RPMI8226 (cell line): ENCODE results near the gene COX6A2.
"Not testable (repeated sequence)": the region's sequence is repeated elsewhere in the genome, so short reads cannot be mapped to it uniquely, and the experiment has no call there.

Experiments used
- DNase-seq: peaks from one replicate; pipeline ENCODE4 v3.0.0-alpha.2; 2015

Gene COX6A2

DNA sequence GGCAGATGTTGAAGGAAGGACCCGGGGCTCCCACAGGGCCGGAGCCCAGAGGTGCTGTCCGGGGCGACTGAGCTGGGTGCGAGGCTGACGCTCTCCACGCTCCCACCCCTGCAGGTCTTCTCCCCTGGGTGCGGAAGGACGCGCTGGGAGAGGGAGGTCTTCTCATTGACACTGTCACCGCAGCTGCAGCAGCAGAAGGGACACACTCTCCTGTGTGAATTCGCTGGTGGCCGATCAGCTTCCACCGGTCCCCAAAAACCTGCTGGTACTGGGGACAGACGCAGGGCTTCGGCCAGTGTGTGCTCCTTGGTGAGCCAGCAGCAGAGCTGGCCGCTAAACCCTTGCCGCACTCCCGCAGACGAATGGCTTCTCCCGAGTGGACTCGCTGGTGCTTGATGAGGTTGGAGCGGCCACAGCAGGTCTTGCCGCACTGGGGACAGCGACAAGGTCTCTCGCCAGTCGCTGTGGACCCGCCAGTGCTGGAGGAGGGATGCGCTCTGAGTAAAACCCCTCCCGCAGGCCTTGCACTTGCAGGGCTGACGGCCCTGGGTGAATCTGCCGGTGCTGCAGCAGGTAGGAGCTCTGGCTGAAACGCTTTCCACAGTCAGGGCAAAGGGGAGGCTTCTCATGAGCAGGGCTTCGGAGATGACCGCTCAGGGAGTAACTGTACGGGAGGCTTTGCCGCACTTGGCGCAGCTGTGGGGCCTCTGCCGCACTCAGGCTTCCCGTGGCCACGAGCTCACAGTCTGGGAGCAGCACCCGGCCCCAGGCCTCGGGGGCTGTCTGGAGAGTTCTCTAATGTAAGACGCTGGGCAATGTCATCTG is 8.3 kb upstream of the COX6A2 start:
- no peak for DNase-seq

DNA sequence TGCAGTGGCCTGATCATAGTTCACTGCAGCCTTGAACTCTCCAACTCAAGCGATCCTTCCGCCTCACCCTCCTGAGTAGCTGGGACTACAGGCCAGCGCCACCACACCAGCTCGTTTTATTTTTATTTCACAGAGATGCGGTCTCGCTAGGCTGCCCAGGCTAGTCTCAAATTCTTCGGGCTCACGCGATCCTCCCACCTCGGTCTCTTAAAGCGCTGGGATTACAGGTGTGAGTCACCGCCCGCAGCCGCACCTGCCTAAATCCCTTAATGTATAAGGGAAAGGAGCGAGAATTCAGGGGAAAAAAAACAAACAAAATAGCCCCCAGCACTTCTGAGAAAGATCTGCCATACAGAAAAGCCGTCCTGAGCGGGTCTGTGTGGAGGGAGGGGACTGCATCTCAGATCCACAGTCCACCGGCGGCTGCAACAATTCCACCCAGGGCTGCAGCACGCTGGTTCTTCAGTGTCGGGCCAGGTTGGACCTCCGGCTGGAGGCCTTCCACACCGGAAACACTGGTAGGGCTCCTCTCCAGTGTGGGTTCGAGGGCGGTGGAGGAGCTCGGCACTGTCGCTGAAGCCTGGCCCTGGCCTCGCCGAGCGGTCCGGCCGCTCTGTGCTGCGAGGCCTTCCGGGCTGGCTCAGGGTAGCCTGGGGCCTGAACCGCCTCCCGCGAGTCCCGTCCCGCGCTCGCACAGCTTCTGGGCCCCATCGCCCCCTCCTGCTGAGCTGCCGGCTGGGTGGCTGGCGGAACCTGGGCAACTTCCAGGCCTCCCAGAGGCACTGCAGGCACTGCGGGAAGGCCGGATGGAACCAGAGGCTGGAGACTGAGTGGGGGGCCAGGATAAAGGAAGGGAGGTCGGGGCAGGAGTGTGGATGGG is 7.4 kb upstream of the COX6A2 start:
- no peak for DNase-seq

DNA sequence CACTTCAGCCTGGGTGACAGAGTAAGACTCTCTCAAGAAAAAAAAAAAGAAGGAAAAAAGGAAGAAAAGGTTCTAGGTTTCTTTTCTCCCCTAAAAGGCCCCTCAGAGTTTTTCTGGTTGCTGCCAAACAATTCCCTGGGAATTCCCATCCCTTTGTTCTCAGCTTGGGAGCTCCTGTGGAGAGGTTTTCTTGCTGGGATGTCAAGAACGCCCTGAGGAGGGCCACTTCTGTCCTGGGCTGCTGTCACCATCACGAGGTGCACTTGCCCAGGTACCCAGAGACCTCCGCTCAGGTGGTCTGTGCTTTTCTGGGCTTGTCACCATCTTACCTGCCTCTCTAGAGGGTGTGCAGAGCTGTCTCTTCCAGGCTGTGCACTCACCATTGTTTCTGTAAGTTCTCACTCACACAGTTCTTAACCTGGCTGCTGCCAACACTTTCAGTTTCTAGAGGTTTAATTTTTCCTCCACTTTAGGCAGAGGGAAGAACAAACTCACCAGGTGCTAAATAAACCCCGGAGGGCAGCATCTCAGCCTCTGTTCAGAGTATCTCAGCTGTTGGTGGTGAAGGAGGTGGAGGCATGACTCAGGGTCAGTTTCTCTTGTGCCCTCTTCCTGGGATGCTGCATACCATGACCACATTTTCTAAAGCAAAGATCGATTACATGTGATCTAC is 2.4 kb upstream of the COX6A2 start:
- peak; percentile 82 for DNase-seq

DNA sequence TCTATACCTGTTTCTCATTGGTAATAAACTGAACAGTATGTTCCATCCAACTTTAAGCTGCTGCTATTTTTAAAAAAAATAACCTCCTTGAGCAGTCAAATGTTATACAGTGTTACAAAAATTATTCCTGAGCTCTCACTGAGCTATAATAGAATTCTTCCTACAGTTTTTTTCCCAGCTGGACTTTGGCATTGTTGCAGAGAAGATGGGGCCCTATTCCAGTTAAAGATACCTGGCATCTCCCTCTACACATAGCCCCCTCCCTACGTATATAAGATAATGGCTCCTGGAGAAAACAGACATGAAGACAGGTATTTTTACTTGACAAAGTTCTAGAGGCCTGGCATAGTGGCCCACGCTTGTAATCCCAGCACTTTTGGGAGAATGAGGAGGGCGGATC is 1.6 kb upstream of the COX6A2 start:
- DNase-seq, result no peak

DNA sequence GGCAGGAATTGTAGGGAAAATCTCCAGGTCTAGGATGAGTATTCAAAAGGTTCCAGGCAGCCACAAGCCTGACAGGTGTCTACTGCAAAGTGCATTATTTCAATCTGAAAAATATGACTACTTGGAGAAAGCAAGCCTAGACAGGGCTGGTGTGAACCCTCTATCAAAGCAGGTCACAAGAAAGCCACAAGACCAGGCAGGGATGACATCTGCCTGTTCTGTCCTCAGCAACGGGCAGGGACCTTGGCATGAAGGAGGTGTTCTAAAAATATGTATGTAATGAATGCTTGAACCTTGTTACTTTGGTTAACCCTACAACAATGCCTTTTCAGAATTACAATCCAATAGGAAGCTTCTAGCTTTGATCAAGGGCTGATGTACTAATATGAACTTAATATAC is 1.2 kb upstream of the COX6A2 start:
- DNase-seq, result peak; percentile 53

DNA sequence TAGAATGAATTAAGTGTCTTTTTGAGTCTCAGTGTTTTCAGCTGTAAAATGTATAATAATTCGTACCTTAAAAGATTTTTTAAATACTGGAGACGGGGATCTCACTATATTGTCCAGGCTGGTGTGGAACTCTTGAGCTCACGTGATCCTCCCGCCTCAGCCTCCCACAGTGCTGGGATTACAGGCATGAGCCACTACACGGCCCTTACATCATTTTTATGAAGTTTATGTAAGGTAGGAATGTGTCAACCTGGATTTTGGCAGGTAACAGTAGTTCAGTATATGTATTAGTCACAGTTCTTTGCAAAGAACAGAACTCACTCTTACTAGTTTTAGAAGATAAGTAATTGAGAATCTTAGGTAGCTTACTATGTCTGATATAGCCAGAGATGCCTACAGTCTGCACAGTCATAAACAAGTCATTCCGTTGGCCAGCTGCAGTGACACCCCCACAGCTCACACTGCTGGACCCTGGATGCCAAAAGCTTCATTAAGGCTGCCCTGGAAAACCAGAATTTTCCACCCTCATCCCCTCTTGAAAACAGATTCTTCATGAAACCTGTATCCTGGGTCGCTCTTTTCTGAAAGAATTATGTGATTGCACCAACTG is 583 bp upstream of the COX6A2 start:
- DNase-seq, result no peak

DNA sequence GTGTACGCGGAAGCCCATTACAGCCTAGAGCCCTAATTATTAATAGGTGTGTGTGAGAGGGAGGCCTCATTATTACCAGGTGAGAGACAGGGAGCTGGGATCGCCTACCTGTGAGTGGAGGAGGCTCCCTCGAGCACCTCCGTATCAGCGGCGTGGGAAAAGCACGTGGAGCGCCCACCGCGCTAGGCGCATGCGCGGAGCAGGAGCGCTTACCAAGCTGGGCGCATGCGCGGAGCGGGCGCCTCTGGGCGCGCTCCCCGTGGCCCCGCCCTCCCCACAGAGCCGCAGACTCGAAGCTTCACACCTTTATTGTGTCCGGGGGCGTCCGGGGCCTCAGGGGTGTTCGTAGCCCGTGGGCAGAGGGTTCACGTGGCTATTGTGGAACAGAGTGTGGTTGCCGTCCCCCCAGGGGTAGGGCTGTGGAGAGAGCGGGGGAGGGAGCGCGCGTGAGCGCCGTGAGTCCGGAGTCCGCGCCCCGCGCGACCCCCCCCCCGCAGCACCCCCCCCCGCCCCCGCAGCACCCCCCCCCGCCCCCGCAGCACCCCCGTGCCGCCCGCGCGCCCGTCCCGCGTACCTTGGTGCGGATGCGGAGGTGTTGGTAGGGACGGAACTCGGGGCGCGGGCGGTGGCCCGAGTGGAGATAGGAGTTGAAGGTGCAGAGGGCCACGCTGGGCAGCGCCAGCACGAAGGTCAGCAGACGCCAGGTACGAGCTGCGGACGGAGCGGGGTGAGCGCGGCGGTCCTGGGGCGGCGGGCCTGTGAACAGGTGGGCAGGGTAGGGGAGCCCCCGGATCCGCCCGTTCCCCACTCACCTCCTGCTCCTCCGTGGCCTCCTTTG is 500 bp downstream of the COX6A2 start:
- no peak for DNase-seq

DNA sequence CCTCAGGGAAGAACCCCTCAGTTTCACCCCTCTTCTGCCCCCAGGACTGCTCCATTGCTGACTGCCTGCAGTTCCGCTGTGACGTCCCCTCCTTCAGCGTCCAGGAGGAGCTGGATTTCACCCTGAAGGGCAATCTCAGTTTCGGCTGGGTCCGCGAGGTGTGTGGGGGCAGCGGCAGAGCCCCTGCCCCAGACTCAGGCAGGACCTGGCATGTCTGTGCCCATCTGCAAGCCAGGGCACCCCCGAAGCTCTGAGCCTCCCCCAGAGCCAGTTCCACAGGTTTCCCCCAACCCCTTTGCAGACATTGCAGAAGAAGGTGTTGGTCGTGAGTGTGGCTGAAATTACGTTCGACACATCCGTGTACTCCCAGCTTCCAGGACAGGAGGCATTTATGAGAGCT is 4.4 kb downstream of the COX6A2 start:
- DNase-seq, result no peak

DNA sequence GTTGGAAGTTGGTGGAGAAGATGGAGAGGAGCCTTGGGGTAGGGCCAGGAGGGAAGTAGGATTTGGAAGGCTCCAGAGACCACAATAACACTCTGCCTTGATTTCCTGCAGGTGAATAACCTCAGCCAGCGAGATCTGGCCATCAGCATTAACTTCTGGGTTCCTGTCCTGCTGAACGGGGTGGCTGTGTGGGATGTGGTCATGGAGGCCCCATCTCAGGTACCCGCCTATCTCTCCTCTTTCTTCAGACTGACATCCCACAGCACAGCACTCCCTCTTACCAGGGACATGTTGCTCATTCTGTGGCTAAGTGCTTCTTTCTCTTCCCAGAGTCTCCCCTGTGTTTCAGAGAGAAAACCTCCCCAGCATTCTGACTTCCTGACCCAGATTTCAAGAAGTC is 4.9 kb downstream of the COX6A2 start:
- no peak for DNase-seq

DNA sequence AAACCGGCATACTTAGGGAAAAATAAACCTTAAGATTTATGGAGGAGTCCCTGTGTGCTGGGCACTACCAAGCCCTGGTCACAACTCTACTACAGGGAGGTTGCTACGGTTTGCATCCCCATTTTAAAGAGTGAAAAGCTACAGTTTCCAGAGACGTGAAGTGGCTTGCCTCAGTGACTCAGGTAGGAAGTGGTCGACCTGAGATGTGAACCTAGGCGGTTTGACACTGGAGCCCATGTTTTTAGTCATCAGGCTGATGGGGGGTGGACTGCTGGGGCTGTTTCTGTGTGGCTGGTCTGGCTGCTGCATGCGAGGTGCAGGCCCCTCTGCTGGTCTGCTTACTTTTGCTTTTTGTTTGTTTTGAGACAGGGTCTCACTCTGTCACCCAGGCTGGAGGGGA is 6.6 kb downstream of the COX6A2 start:
- no peak for DNase-seq

DNA sequence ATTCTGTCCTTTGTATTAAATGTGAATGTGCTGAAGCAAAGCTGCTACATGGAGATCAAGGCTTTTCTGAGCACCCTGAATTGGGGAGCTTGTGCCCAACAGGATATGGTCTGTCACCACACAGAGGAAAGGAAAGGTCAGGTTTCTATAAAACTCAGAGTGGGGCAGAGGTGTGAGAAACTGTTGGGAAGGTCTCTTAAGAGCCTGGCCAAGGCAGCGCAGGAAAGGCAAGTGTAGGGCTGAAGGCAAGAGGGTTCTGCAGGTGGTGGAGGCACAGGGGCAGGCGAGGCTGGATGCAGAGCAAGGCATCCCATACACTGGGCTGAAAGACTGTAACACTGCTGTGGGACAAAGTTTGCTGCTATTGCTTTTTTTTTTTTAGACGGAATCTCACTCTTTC is 8.1 kb downstream of the COX6A2 start:
- DNase-seq, result no peak

DNA sequence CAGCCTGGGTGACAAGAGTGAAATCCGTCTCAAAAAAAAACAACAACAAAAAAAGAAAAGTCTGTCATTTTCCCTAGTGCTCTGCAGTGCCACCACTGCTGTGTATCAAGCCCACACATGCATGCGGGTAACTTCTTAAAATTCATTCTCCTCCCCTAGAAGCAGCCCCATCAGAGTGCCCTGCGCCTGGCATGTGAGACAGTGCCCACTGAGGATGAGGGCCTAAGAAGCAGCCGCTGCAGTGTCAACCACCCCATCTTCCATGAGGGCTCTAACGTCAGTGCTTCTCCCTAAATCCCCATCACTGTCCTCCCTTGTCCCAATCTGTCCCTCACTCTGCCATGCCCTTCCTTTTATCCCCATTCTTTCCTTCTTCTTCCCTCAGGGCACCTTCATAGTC is 10.2 kb downstream of the COX6A2 start:
- no peak for DNase-seq

DNA sequence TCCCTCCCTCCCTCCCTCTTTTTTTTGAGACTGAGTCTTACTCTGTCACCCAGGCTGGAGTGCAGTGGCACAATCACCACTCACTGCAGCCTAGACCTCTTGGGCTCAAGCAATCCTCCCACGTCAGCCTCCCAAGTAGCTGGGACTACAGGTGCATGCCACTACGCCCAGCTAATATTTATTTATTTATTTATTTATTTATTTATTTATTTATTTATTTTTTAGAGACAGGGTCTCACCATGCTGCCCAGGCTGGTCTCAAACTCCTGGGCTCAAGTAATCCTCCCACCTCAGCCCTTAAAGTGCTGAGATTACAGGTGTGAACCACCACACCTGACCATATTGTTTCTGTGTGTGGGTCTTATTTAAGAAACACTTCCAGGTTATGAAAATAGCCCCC is 11.1 kb downstream of the COX6A2 start:
- DNase-seq, result not testable (repeated sequence)

DNA sequence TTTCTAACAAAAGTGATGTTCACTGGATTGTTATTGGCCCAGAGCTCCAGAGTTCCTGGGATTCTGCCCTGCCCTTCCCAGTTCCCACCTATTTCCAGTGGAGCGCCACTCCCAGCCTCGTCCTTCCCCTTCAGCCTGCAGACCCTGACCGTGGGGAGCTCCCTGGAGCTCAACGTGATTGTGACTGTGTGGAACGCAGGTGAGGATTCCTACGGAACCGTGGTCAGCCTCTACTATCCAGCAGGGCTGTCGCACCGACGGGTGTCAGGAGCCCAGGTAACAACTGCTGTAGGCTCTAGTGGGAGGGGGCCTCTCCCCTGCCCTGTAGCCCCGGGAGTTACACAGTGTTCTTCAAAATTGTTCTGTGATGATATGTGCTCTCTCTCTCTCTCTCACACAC is 11.8 kb downstream of the COX6A2 start:
- DNase-seq, result no peak

DNA sequence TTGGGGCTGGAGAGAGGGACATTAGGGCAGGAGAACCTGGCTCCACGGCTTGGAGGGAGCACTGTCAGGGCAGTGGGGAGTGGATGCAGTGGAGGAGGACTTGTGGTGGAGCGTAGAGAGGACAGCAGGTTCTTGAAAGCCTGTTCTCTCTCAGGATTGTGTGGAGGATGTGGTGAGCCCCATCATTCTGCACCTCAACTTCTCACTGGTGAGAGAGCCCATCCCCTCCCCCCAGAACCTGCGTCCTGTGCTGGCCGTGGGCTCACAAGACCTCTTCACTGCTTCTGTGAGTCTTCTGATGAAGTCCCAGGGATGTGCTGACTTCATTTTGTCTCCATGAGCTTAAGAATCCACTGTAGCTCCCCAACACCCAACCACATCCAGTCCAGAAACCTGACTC is 13.5 kb downstream of the COX6A2 start:
- no peak for DNase-seq

DNA sequence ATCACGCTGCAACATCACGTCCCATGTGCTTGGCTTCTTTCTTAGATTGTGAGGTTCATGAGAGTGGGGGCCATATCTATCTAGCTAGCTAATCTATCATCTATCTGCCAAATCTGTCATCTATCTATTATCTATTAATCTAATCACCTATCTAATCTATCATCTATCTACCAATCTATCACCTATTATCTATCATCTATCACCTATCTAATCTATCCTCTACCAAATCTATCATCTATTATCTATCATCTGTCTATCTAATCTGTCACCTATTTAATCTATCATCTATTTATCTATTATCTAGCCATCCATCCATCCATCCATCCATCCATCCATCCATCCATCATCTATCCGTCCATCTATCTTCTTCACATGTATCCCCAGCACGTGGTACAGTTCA is 14.2 kb downstream of the COX6A2 start:
- no peak for DNase-seq

DNA sequence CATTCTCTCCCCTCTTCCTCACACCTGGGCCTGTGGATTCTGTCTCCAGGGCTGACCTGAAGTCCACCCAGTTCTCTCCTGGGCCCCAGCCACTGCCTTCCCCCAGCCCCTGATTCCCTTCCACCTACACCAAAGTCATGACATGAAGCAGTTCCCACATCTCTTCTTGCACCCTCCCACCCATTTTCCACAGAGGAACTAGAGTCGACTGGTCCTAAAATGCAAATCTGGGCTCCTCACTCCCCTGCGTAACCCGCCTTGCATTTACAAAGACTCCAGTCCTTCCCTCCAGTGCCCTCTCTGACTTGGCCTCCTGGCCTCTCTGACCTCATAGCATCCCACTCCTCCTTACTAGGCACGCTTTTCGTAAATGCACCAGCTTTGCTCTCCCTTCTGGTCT is 14.8 kb downstream of the COX6A2 start:
- DNase-seq, result no peak

DNA sequence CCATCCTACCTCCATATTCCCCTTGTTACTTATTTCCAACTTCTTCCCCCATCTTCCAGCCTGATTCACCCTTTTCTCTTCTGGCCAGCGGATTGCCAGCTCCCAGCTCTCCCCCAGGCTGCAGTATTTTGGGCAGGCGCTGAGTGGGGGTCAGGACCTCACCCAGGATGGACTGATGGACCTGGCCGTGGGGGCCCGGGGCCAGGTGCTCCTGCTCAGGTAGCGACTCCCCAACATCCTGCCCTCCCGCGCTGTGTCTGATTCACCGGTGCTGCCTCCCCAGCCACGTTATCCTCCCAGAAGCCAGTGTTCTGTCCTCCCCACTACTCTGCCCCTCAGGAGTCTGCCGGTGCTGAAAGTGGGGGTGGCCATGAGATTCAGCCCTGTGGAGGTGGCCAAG is 15.4 kb downstream of the COX6A2 start:
- no peak for DNase-seq

DNA sequence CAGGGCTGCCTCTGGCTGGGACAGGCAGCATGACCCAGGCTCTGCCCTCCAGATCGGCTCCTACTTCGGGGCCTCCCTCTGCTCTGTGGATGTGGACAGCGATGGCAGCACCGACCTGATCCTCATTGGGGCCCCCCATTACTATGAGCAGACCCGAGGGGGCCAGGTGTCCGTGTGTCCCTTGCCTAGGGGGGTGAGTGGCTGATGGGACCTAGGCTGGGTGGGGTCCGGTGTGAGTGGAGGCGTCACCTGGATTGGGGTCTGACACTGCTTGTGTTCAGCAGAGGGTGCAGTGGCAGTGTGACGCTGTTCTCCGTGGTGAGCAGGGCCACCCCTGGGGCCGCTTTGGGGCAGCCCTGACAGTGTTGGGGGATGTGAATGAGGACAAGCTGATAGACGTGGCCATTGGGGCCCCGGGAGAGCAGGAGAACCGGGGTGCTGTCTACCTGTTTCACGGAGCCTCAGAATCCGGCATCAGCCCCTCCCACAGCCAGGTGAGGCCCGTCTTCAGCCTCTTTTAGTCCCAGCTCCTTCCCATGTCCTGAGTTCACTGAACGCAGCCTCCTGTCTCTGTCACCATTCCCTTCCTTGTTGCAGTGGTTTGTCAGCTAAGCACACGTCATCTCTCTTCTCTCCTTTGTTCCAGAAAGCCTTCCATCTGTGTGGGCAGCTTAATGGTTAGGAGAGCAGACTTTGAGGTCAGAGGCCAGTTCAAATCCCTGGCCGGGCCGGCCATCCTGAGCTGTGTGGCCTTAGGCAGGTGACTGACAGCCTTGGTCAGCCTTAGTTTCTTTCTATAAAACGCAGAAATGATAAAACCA is 16.9 kb downstream of the COX6A2 start:
- DNase-seq, result no peak

DNA sequence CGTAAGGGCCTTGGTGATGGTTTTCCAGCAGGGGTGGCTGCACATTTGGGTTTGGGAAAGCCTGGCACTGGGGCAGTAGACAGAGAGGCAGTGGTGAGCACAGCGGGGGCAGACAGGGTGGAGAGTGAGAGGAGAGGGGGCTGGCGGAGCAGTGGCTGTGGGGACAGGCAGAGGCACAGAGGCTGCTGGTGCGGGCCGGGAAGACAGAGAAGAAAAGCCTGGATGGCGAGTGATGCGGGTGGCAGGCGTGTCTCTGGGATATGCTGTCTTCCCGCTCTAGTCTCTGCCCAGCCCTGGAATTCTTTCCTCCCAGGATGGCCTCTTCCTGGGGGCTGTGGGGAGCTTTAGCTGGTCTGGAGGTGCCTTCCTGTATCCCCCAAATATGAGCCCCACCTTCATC is 18.1 kb downstream of the COX6A2 start:
- DNase-seq, result no peak

DNA sequence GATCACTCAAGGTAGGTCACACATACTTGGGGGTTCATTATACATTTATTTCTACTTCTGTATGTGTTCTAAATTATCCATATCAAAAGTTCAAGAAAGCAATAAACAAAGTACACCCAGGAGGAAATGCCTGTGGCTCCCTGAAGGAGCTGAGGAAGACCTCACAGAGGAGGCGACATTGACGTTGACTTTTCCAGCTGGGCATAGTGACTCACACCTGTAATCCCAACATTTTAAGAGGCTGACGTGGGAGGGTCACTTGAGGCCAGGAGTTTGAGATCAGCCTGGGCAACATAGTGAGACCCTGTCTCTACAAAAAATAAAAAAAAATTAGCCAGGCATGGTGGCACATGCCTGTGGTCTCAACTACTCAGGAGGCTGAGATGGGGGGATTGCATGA is 18.7 kb downstream of the COX6A2 start:
- DNase-seq, result no peak
